Right lobe of liver (tissue), 4 donors: ENCODE data around the gene CIAO3.

Experiments used
- POLR2A ChIP-seq: fragments of 450-650 bp; IDR thresholded peaks from one replicate; pipeline ENCODE4 v1.6.1; 2017; ENCODE audit warnings: antibody characterized with exemption, mild to moderate bottlenecking
- TF ChIP-seq, protein P1 (sequence below), 4 donors: fragments of 200-600 bp in 3 of 4; fragments of 450-650 bp in 1 of 4; IDR thresholded peaks; one replicate each; pipeline versions ENCODE4 v1.5.1 to v1.8.0; 2016 to 2022; ENCODE audit warnings: antibody characterized with exemption in 4 of 4, mild to moderate bottlenecking in 2 of 4
- donor health status: DM: no; HTN: no; CAD: no.
- donor health status: DM: no; HTN: no; CAD: no.
- donor health status: DM: no; HTN: yes; CAD: no.

DNA sequence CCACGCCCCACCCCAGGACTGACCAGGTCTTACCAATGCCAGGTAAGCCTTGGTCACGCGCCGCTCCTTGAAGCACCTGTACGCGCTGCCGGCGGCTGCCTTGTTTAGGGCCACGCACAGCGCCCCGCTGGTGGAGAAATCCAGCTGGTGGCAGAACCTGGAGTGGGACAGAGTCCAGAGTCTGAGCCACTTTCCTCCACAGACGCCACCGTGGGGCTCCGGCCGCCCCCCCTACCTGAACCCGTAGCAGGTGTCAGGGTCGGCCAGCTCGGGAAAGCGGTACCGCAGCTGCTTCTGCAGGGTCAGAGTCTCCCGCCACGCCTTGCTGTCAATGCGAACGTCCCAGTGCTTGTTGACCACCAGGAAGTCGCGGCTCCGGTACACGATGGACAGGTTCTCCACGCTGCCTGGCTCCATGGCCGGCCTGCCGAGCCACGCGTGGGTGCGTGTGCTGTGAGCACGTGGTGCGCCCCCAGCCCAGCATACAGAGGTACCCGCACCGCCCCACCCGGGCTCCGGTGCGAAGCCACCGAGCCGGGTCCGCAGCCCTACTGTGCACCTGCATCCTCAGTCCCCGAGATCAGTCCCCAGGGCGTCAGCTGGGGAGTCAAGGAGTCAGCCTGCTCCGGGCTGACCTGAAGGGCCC is 46.6 kb upstream of the CIAO3 start:
- TF ChIP-seq, protein P1, sequence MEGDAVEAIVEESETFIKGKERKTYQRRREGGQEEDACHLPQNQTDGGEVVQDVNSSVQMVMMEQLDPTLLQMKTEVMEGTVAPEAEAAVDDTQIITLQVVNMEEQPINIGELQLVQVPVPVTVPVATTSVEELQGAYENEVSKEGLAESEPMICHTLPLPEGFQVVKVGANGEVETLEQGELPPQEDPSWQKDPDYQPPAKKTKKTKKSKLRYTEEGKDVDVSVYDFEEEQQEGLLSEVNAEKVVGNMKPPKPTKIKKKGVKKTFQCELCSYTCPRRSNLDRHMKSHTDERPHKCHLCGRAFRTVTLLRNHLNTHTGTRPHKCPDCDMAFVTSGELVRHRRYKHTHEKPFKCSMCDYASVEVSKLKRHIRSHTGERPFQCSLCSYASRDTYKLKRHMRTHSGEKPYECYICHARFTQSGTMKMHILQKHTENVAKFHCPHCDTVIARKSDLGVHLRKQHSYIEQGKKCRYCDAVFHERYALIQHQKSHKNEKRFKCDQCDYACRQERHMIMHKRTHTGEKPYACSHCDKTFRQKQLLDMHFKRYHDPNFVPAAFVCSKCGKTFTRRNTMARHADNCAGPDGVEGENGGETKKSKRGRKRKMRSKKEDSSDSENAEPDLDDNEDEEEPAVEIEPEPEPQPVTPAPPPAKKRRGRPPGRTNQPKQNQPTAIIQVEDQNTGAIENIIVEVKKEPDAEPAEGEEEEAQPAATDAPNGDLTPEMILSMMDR (IDR thresholded peaks at IDR 0.05), result no peak
- TF ChIP-seq POLR2A, result no peak
